Liver (tissue), 9 donors: ENCODE data around the gene INO80. TPM values are rescaled to one million over a fixed set of nuclear protein-coding genes. Genes with fewer than 3 reads are reported as not detected.

Experiments used
- DNase-seq: peaks from one replicate; pipeline ENCODE4 v3.0.0-alpha.2; 2017; ENCODE audit warnings: low spot score
- H3K27ac ChIP-seq, 2 donors: one replicate each; pipeline ENCODE4 v1.7.0; 2013; ENCODE audit warnings: inconsistent platforms in 2 of 2, low read length in 2 of 2, control low read depth in 1 of 2, low read depth in 1 of 2, mild to moderate bottlenecking in 1 of 2
- H3K27me3 ChIP-seq, 4 donors: one replicate each; pipeline versions ENCODE4 v1.6.1 to v1.7.0; 2013; ENCODE audit warnings: low read length in 3 of 4, inconsistent platforms in 1 of 4, mild to moderate bottlenecking in 1 of 4, moderate library complexity in 1 of 4; ENCODE audit not compliant: control insufficient read depth in 4 of 4, insufficient read depth in 4 of 4
- H3K36me3 ChIP-seq, 4 donors: one replicate each; pipeline versions ENCODE4 v1.6.1 to v1.7.0; 2013; ENCODE audit warnings: low read length in 3 of 4, mild to moderate bottlenecking in 3 of 4, low read depth in 1 of 4, moderate library complexity in 1 of 4; ENCODE audit not compliant: control insufficient read depth in 4 of 4, insufficient read depth in 3 of 4
- H3K4me1 ChIP-seq, 4 donors: one replicate each; pipeline versions ENCODE4 v1.6.1 to v1.7.0; 2013; ENCODE audit warnings: low read length in 3 of 4, mild to moderate bottlenecking in 3 of 4, moderate library complexity in 1 of 4; ENCODE audit not compliant: control insufficient read depth in 4 of 4, insufficient read depth in 4 of 4
- H3K4me3 ChIP-seq, 3 donors: one replicate each; pipeline versions ENCODE4 v1.6.1 to v1.7.0; 2013; ENCODE audit warnings: low read length in 3 of 3, control low read depth in 1 of 3, low read depth in 1 of 3, mild to moderate bottlenecking in 1 of 3
- H3K9ac ChIP-seq, 2 donors: one replicate each; pipeline ENCODE4 v1.7.0; 2013; ENCODE audit warnings: low read length in 2 of 2, mild to moderate bottlenecking in 2 of 2, moderate library complexity in 2 of 2, control low read depth in 1 of 2, low read depth in 1 of 2
- H3K9me3 ChIP-seq, 4 donors: one replicate each; pipeline versions ENCODE4 v1.6.1 to v1.7.0; 2013; ENCODE audit warnings: low read length in 3 of 4; ENCODE audit not compliant: control insufficient read depth in 4 of 4
- CTCF ChIP-seq: fragments of 150-350 bp; IDR thresholded peaks from 2 replicates; pipeline ENCODE4 v1.5.1; 2017; ENCODE audit warnings: improper control_type of control experiment, low read depth, low read length; ENCODE audit not compliant: missing input control
- FOXA1 ChIP-seq: IDR thresholded peaks from 2 replicates; pipeline ENCODE4 v1.6.1; 2016; ENCODE audit warnings: antibody characterized with exemption
- FOXA2 ChIP-seq: IDR thresholded peaks from 2 replicates; pipeline ENCODE4 v1.6.1; 2016; ENCODE audit warnings: antibody characterized with exemption
- GABPA ChIP-seq, 2 donors: IDR thresholded peaks in 1 of 2; conservative IDR thresholded peaks in 1 of 2; 2 replicates each; pipeline ENCODE4 v1.6.1; 2016; ENCODE audit warnings: antibody characterized with exemption in 2 of 2, mild to moderate bottlenecking in 1 of 2, moderate library complexity in 1 of 2
- HNF4A ChIP-seq, 2 donors: conservative IDR thresholded peaks; 2 replicates each; pipeline ENCODE4 v1.6.1; 2016; ENCODE audit warnings: antibody characterized with exemption in 2 of 2, mild to moderate bottlenecking in 2 of 2
- HNF4G ChIP-seq: IDR thresholded peaks from 2 replicates; pipeline ENCODE4 v1.6.1; 2016; ENCODE audit warnings: antibody characterized with exemption
- JUND ChIP-seq, 2 donors: IDR thresholded peaks; 2 replicates each; pipeline ENCODE4 v1.6.1; 2016; ENCODE audit warnings: antibody characterized with exemption in 2 of 2
- MAX ChIP-seq: IDR thresholded peaks from 2 replicates; pipeline ENCODE4 v1.6.1; 2016; ENCODE audit warnings: antibody characterized with exemption
- NR2F2 ChIP-seq: IDR thresholded peaks from 2 replicates; pipeline ENCODE4 v1.6.1; 2016; ENCODE audit warnings: antibody characterized with exemption
- RAD21 ChIP-seq, 2 donors: IDR thresholded peaks; 2 replicates each; pipeline ENCODE4 v1.6.1; 2016; ENCODE audit warnings: antibody characterized with exemption in 2 of 2, mild to moderate bottlenecking in 2 of 2
- RXRA ChIP-seq, 2 donors: IDR thresholded peaks; 2 replicates each; pipeline ENCODE4 v1.6.1; 2017 to 2018; ENCODE audit warnings: antibody characterized with exemption in 2 of 2, mild to moderate bottlenecking in 1 of 2
- TAF1 ChIP-seq: conservative IDR thresholded peaks from 2 replicates; pipeline ENCODE4 v1.6.1; 2016; ENCODE audit warnings: antibody characterized with exemption, mild to moderate bottlenecking
- ZBTB33 ChIP-seq: IDR thresholded peaks from 2 replicates; pipeline ENCODE4 v1.6.1; 2016; ENCODE audit warnings: antibody characterized with exemption
- WGBS: extraction: QIAGEN DNeasy Blood & Tissue Kit; methylation state at CpG from one replicate; pipeline ENCODE4 v1.1.7; 2013; 5-methylcytosine and 5-hydroxymethylcytosine counted together
- polyA plus RNA-seq, 2 donors: library from polyadenylated mRNA; stranded (reverse) in 1 of 2; unstranded in 1 of 2; fragments of 200-250 nt in 1 of 2; fragments of >200 nt in 1 of 2; fragmentation: Nextera tagmentation in 1 of 2; extraction: Ambion mirVana in 1 of 2; gene quantifications; one replicate each; pipeline versions ENCODE4 v1.2.1 to v1.2.3, GENCODE V29; 2013 to 2015
- total RNA-seq, 2 donors: library from RNA; depleted of rRNA; stranded (reverse); fragments of >200 nt; gene quantifications; one replicate each; pipeline ENCODE4 v1.2.3, GENCODE V29; 2014
- donor health status: healthy.
- donor health status: healthy.
- donor health status: healthy.
- donor health status: healthy.
- donor health status: healthy.

Gene INO80
- total and polyA plus RNA-seq, 4 donors, result 3.2 to 19.7 (median 9.4) TPM

GRCh38 chr15:40932649-40933516 lies 183.2 kb downstream of the INO80 start (continued):
- no peak for TF ChIP-seq ZBTB33
- TF ChIP-seq NR2F2, result no peak
- TF ChIP-seq GABPA (IDR thresholded peaks at IDR 0.05 in 1 of 2, conservative IDR thresholded peaks at IDR 0.05 in 1 of 2), result no peak
- TF ChIP-seq CTCF, result no peak
- no peak for TF ChIP-seq JUND (IDR thresholded peaks at IDR 0.05)

GRCh38 chr15:40932156-40932555 lies 183.9 kb downstream of the INO80 start:
- H3K4me3 ChIP-seq, result peak overlapping the region in 2 of 3 donors; percentile 5 to 10
- no peak for DNase-seq
- peaks cover 0 to 5% (median 1%) of the 10 kb centered on the region in 4 donors for H3K27me3 ChIP-seq
- TF ChIP-seq MAX (no peak), NR2F2 (no peak), HNF4G (no peak), HNF4A (conservative IDR thresholded peaks at IDR 0.05) (no peak), CTCF (no peak), ZBTB33 (no peak), TAF1 (no peak), RXRA (IDR thresholded peaks at IDR 0.05) (no peak), RAD21 (IDR thresholded peaks at IDR 0.05) (no peak), FOXA2 (no peak), FOXA1 (no peak)
- WGBS, result 64% methylated on average over 8 of the region's 8 CpGs
- no peak overlapping the region for H3K27ac ChIP-seq
- H3K36me3 ChIP-seq, result no peaks in the 10 kb centered on the region
- peaks cover 27 to 77% (median 55%) of the 10 kb centered on the region in 4 donors for H3K4me1 ChIP-seq
- no peaks in the 10 kb centered on the region for H3K9me3 ChIP-seq
- no peak overlapping the region for H3K9ac ChIP-seq
